HepG2 (cell line): Measurements from ENCODE around the gene DPH2. TPM values are rescaled to one million over a fixed set of nuclear protein-coding genes. Genes with fewer than 3 reads are reported as not detected.

Experiments
- AGO1 ChIP-seq: fragments of 200-400 bp; formaldehyde crosslinking; IDR thresholded peaks from 2 replicates; pipeline ENCODE4 v1.6.1; 2017; ENCODE audit warnings: mild to moderate bottlenecking, low read depth, low read length, moderate library complexity; ENCODE audit not compliant: poor library complexity, severe bottlenecking
- ATF6 ChIP-seq: sonication (generic); formaldehyde crosslinking; conservative IDR thresholded peaks from 2 replicates; pipeline ENCODE4 v1.4.0; 2020; ENCODE audit warnings: missing genetic modification reagents
- CEBPZ ChIP-seq: IDR thresholded peaks from 2 replicates; pipeline ENCODE4 v1.6.1; 2012; ENCODE audit warnings: low read length, improper control_type of control experiment
- CHCHD3 ChIP-seq: sonication (generic); formaldehyde crosslinking; IDR thresholded peaks from 2 replicates; pipeline ENCODE4 v1.8.0; 2022; ENCODE audit warnings: mild to moderate bottlenecking, missing genetic modification reagents, moderate library complexity
- KDM3A ChIP-seq: IDR thresholded peaks from 2 replicates; pipeline ENCODE4 v1.6.1; 2018; ENCODE audit warnings: low read depth, missing compliant biosample characterization
- POGK ChIP-seq: sonication (generic); formaldehyde crosslinking; conservative IDR thresholded peaks from 2 replicates; pipeline ENCODE4 v1.8.0; 2022; ENCODE audit warnings: mild to moderate bottlenecking, moderate library complexity, missing genetic modification reagents
- SALL2 ChIP-seq: sonication (generic); formaldehyde crosslinking; IDR thresholded peaks from 2 replicates; pipeline ENCODE4 v1.8.1; 2023; ENCODE audit warnings: mild to moderate bottlenecking, missing genetic modification reagents, inconsistent platforms
- XBP1 ChIP-seq: sonication (generic); formaldehyde crosslinking; IDR thresholded peaks from 2 replicates; pipeline ENCODE4 v1.5.0; 2020; ENCODE audit warnings: missing genetic modification reagents
- ZBTB40 ChIP-seq, 2 experiments: fragments of 450-650 bp in 1 of 2; sonication (generic) in 1 of 2; formaldehyde crosslinking in 1 of 2; IDR thresholded peaks; 2 replicates each; pipeline versions ENCODE4 v1.6.1 to v1.8.0; 2016 to 2022; ENCODE audit warnings: antibody characterized with exemption in 1 of 2, mild to moderate bottlenecking in 1 of 2, missing genetic modification reagents in 1 of 2
- ZNF431 ChIP-seq: sonication (generic); formaldehyde crosslinking; IDR thresholded peaks from 2 replicates; pipeline ENCODE4 v1.9.0; 2022; ENCODE audit warnings: missing genetic modification reagents, low read depth, mild to moderate bottlenecking, borderline replicate concordance
- ZNF772 ChIP-seq: sonication (generic); formaldehyde crosslinking; IDR thresholded peaks from 2 replicates; pipeline ENCODE4 v1.5.0; 2020; ENCODE audit warnings: mild to moderate bottlenecking, missing genetic modification reagents
- polyA plus RNA-seq, 8 experiments: library from polyadenylated mRNA; depleted of rRNA in 3 of 8; stranded (reverse) in 7 of 8; unstranded in 1 of 8; fragments of >200 nt; fragmentation: Illumina TruSeq in 4 of 8; extraction: Trizol in 4 of 8; gene quantifications; 2 replicates each; pipeline versions ENCODE4 v1.2.1 to v1.2.3, GENCODE V29; 2011 to 2016; ENCODE audit warnings: low read depth in 4 of 8, missing spikeins in 1 of 8, mixed read lengths in 1 of 8; ENCODE audit not compliant: insufficient read depth in 1 of 8
- total RNA-seq, 5 experiments: library from RNA; depleted of rRNA; stranded (reverse); fragments of >200 nt; fragmentation: Illumina TruSeq; extraction: Trizol; gene quantifications; 2 replicates each; pipeline ENCODE4 v1.2.3, GENCODE V29; 2016; ENCODE audit warnings: low read depth in 1 of 5

The DPH2 gene
- total and polyA plus RNA-seq, 2 of the 13 experiments (the other 11 are each of a cell fraction or from before 2014, with no cell fraction given) = 32.2 to 38.3 TPM

GRCh38 chr1:43969746-43970466, at the start of gene DPH2 (continued):
- TF ChIP-seq POGK (0 out of 2 replicates have a peak, but pooled peaks have one; percentile 48), ZBTB40 (IDR thresholded peaks at IDR 0.05) (peak; percentile 70), ZBTB40 (CRISPR knock-in tag; IDR thresholded peaks at IDR 0.05) (no peak), ZNF431 (CRISPR knock-in tag) (no peak), CEBPZ (no peak), SALL2 (CRISPR knock-in tag) (0 out of 2 replicates have a peak, but pooled peaks have one; percentile 24), CHCHD3 (CRISPR knock-in tag) (no peak), KDM3A (CRISPR knock-in tag) (no peak), XBP1 (CRISPR knock-in tag) (no peak), ATF6 (no peak), ZNF772 (CRISPR knock-in tag) (no peak), AGO1 (peak; percentile 52)
